Measurements from ENCODE around the gene MGLL. TPM values are rescaled to one million over a fixed set of nuclear protein-coding genes. Genes with fewer than 3 reads are reported as not detected.

Gene MGLL
- total RNA-seq, 4 donors from 2014 or later, result 58.9 to 129 (median 96.3) TPM

DNA sequence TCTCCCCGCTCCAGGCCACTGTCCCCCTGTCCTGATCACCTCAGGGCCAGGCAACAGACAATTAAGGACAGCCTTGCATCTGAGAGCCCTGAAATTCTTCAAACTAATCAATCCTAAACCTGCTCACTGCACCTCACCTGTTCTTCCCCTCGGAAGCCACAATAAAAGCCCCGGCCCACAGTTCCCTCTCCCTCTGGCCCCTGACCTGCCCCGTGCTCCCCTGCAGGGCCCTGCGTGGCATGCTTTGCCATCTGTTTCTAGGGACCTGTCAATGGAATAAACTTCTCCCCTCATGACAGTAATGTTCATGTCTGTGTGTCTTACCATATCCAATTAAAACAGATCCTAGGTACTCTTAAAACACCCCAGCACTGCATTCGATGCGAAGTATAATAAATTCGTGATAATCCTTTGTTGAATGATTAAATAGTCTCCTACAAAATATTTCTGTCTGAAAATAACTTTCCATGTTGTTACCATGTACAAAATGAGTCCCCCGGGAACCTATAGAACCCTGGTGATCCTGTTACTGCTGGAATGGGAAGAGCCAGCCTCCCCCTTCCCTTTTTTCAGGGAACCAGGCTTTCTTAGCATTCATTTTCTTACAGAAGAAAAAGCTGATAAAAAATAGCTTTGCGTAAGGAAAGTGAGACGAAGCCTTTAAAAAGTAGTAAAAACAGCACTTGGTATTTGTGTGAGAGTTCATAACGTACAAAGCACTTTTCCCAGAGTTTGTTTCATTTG is 90.6 kb downstream of the MGLL start:
- no peak for DNase-seq (ENCODE audit: low spot score)
- TF ChIP-seq, protein P1, sequence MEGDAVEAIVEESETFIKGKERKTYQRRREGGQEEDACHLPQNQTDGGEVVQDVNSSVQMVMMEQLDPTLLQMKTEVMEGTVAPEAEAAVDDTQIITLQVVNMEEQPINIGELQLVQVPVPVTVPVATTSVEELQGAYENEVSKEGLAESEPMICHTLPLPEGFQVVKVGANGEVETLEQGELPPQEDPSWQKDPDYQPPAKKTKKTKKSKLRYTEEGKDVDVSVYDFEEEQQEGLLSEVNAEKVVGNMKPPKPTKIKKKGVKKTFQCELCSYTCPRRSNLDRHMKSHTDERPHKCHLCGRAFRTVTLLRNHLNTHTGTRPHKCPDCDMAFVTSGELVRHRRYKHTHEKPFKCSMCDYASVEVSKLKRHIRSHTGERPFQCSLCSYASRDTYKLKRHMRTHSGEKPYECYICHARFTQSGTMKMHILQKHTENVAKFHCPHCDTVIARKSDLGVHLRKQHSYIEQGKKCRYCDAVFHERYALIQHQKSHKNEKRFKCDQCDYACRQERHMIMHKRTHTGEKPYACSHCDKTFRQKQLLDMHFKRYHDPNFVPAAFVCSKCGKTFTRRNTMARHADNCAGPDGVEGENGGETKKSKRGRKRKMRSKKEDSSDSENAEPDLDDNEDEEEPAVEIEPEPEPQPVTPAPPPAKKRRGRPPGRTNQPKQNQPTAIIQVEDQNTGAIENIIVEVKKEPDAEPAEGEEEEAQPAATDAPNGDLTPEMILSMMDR (IDR thresholded peaks at IDR 0.05), result no peak
- ATAC-seq (ENCODE audit: low FRiP score), result no peak

DNA sequence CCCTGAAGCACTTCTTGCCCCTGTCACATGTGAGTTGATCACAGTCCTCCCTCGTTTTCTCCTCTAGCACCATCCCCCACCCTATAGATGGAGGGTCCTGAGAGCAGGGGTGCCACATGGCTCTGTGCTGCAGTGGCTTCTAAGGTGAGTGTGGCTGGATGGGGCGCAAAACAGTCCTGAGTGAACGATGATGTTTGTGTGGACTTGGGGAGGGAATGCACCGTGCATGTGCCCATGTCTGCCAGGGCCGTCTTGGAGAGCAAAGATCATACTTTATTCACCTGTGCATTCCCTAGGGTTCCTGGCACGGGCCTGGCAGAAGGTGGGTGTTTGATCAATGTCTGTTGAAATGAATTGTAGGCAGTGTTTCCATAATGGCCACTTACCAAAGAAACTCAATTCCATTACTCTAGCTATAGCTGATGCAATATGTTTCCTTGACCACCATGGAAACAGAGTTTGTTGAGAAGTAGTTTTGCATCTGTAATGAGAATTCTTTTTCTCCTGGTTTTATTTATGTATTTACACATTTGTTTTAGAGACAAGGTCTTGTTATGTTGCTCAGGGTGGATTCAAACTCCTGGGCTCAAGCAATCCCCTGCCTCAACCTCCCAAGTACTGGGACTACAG is 91.5 kb downstream of the MGLL start:
- TF ChIP-seq, protein P1 (IDR thresholded peaks at IDR 0.05), result no peak
- ATAC-seq (ENCODE audit: low FRiP score) (no peak), DNase-seq (ENCODE audit: low spot score) (no peak)

DNA sequence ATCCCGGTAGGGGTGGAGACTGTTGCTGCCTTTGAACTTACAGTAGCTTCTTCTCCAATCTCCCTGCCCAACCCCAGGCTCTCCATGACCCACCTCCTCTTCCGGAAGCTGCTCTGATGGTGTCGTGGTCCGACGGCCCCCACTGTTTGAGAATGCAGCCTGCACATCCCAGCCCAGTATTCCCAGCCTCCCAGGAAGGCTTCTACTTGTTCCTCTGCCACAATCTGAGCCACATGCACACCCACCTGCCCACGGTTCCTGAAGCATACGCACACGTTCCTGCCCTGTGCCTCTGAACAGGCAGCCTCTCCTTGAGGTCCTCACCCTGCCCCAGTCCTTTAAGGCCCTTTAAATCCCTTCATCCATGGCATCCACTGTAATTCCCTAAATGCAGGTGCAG is 92.1 kb downstream of the MGLL start:
- TF ChIP-seq, protein P1 (IDR thresholded peaks at IDR 0.05), result no peak
- ATAC-seq (ENCODE audit: low FRiP score) (no peak), DNase-seq (ENCODE audit: low spot score) (no peak)

DNA sequence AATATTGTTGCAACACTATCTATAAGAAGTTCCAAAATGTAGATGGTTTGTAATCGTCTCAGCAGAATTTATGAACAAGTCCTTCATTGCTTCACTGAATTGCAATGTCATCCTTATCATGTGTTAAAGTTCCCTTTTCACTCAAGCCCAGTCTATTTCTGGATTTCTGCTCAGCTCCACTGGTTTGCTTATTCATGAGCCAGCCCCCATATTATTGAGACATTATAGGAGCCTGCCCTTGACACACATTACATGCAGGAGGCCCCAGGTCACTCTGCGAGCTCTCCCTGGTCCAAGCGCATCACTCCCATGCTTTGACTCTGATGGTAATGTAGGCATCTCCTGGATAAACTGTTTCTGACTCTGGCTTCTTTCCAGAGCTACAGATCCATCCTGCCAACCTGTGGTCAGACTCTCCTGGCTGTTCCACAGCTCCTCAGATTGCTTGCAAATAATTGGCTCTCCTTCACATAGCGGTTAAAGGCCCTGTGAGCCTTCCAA is 92.7 kb downstream of the MGLL start:
- peak; percentile 29 for ATAC-seq (ENCODE audit: low FRiP score)
- TF ChIP-seq, protein P1 (IDR thresholded peaks at IDR 0.05), result no peak
- no peak for DNase-seq (ENCODE audit: low spot score)

DNA sequence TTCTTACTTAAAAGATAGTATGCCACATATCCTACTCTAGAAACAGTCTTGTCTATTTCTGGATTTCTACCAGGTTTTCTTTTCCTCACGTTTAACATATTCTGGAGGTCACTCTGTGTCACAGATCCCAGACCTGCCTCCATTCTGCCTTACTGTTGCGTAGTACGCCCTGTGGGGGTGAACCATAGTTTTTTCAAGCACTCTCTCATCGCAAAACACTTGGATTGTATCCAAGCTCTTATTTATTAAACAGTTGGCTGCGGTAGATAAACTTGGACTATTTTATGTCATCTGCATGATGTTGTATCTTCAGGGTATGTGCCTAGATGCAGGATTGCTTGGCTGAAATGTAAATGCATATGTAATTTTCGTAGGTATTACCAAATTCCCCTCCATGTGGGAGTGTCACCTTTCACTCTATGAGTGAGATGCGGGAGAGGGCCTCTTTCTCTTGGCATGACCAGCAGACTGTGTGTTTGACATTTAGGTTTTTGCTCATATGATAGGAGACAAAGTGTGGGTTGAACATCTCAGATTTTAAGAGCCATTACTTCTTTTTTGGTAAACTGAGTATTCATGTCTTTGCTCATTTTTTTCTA is 93.8 kb downstream of the MGLL start:
- DNase-seq (ENCODE audit: low spot score), result no peak
- TF ChIP-seq, protein P1 (IDR thresholded peaks at IDR 0.05), result no peak
- ATAC-seq (ENCODE audit: low FRiP score), result no peak

DNA sequence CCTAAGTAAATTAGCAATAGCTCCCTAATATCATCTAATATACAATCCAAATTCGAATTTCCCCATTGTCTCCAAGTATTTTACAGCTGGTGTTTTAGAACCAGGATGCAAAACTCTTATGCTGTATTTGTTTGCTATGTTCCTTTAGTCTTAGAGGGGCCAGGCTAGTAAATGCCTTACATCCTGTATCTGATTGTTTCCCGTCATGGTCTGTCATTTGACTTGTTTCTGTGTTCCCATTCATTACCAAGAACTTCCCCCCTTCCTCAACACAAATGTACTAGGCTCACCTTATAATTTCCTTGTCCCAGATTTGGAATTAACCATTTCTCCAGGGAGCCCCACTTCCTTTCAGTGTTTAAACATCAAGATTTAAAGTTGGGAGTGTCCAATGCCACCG is 95.4 kb downstream of the MGLL start:
- TF ChIP-seq, protein P1 (IDR thresholded peaks at IDR 0.05), result no peak
- ATAC-seq (ENCODE audit: low FRiP score) (no peak), DNase-seq (ENCODE audit: low spot score) (no peak)
